HG02885 (cell line): ENCODE measurements around the gene RPS6KA6.

Experiments
- ATAC-seq: cut with Tn5 transposase; IDR thresholded peaks from one replicate; pipeline ENCODE4 v1.9.1; 2021; ENCODE audit warnings: mild to moderate bottlenecking; ENCODE audit not compliant: unreplicated experiment, poor library complexity

Gene RPS6KA6

DNA sequence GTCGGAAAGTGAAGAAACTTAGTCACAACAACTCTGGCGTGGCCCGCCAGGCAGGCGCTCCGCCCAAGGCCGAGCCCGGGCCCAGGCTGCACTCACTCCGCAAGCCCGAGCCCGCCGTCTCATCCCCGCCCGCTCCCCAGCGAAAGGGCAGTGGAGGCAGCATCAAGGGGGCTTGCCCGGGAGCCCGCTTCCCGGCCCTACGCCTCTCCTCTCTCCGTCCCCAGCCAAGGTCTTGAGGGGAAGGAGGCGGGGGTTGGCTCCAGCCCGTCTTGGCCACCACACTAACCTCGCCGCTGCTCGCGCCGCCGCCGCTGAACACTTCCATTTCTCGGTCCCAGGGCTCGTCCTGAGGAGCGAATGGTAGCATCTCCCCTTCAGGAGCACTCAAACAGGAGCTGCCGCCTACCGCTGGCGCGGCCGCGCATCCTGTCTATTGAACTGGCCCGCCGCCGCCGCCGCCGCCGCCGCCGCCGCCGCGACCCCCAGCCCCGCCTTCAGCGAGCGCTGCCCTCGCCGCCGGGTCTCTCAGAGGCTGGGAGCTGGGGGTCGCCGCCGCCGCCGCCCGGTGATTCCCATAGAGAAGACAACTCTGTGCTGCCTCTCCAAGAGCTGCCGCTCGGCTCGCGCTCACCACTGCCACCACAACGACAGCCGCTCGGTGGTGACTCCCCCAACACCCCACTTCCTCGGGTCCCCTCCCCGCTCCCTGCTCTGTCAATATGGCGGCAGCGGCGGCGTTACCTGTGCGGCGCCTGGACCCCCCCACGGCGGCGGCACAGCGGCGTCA is at the start of gene RPS6KA6:
Gene RPS6KA6, minus strand, starts transcription at position 667 of the 787 bp plus-strand sequence. Its CDS starts 300 bp downstream, at position 367.
- ATAC-seq = no peak

DNA sequence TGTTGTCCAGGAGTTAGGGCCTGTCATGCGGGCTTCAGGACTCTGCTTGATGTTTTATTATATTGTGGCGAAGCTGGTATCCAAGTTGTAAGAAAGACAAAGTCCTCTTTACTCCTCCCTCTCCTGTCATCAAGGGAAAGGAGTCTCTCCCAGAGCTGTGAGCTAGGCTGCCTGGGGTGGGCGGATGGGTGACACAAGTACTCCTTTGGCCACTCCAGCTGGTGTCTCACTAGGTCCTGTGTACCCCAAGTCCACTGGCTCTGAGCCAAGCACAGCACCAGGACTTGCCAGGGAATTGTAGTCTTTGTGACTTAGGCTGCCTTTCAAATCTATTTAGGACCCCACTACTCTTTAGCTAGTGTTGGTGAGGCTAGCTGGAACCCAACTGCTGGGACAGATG is 36.7 kb upstream of the RPS6KA6 start:
- ATAC-seq = no peak

DNA sequence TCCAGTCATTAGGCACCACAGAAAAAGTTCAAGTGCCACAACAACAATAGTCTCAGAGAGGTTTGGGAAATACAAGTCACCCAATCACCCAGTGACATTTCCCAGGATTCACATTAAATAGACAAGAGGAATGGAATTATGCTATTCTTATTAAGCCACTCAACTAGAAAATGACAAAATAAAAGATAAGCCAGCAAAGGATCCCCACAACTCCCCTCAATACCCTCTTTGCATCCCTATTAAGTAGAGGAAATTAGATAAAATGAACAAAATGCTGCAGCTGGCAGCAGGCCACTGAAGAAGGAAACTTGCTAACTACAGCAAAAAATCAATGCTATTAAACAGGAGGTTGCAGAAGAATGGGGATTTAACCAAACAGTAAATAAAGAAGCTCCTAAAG is 35.3 kb upstream of the RPS6KA6 start:
- no peak for ATAC-seq

DNA sequence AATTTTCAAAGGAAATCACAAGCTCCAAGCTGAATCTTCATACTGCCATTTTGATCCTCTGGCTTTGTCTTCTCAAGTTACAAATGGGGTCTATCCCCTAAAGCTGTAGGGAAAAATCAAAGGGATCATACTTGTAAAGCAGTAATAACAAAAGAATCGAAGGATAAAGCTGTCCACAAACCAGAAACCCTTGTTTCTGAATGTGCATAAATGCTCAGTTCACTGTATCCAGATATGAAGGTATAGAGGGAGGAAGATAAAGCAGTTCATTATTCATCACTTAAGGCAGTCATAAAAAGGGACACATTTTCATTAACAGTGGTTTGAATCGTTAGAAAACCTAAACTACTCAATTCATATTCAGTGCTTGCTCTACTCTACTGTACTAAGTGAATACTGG is 33.2 kb upstream of the RPS6KA6 start:
- ATAC-seq = no peak

DNA sequence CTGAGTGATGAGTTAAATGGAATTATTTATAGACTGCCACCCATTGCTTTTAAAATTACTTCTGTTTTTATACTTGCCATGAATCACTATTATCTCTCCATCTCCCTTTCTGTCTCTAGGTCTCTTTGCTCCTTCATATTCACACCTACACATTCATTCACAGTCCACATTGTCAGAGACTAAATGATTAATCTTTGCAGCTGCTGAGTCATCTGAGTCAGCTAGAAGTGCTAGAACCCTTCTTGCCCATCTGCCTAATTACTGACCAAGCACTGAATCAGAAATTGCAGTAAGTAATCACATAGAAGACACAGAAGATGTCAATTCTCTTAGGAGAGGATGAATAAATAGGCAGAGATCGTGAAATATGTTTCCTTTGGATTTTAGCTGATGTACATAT is 31.6 kb upstream of the RPS6KA6 start:
- ATAC-seq = no peak

DNA sequence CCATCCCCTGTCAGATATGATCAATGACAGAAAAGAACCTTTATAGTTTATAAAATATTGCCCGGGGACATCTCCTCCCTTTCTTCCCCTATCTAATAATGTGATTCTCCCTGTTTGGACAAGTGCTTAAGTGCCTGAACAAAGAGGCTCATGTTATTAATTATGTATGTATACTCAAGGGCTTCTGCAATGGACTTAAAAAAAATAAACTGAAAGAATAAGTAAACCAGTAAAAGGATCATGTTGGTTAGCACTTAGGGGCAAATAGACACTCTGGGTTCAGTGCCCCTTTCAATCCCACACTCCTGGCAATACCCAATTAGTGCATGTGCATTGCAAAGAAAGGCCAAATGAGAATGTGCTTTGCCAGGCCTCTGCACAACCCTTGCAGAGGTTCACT is 30.7 kb upstream of the RPS6KA6 start:
- ATAC-seq = no peak

DNA sequence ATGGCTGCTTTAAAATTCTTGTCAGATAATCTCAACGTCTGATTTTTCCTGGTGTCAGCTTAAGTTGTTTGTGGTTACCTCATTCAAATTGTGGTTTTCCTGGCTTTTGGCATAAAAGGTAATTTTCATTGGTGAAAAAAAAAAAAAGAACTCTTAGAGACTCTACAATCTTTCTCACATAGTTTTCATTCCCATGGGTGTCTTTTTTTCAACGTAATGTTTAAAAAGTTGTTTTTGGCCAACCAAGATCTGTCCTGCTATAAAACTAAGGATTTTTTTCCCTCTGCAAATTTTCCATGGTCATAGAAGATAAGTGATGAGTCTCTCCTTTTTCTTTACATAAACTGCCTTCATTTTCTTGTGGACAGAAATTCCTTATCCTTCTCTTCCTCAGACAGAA is 28.9 kb upstream of the RPS6KA6 start:
- ATAC-seq = no peak

DNA sequence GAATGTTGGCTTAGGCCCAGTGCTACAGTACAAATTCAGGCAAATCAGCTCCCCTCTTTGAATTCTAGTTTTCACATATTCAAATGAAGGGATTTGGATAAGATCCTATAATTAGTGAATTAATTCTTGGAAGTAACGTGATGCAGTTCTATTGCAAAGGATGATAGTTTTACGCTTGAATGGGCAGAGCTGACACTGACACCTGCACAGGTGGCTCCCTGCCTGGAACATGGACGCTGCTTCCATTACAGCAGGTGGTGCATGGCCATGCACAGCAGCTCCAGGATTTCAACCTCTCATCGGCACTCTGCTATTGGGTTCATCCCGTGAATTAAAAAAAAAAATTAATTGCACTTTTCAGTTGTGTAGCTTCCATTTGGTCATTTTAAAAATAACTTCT is 28.4 kb upstream of the RPS6KA6 start:
- ATAC-seq = no peak

DNA sequence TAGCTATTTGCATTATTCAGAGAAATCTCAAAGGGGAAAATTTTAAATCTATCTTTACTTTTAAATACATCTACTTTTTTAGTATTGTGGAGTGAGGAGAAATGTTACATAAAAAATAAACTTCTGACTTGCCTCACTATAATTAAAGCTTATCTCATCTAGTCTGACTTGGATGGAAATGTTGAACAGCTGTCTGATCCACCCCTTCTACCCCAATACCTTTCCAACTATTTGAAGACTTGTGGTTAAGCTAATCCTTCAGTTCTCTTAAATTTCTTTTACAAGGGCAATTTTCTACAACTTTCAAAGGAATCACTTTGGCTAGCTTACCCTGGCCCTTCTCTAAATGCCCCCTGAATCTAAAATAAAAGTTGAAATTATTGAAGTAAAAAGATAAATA is 17.3 kb upstream of the RPS6KA6 start:
- no peak for ATAC-seq

DNA sequence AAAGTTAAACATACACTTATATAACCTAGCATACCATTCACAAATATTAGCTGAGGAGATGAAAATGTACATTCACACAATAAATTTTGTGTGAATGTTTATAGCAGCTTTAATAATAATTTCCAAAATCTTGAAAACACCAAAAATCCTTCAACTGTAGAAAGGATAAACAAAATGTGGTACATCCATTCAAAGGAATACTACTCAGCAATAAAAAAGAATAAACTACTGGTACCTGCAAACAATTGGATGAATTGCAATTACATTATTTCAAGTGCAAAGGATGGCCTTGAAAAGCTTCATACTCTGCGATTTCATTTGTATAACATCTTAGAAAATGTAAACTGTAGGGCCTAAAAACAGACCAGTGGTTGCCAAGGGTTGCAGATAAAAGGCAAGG is 11.7 kb upstream of the RPS6KA6 start:
- ATAC-seq = no peak

DNA sequence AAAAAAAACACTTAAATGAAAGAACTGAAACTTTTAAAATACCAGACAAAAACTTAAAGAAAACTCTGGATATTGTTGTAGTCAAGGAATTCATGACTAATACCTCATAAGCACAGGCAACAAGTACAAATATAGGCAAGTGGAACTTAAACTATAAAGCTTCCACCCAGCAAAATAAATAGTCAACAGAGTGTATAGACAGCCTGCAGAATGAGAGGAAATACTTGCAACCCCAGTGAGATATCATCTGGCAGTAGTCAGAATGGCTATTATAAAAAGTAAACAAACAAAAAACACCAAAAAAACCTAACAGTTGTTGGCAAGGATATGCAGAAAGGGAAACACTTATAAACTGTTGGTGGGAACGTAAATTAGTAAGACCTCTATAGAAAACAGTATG is 9.6 kb upstream of the RPS6KA6 start:
- no peak for ATAC-seq

DNA sequence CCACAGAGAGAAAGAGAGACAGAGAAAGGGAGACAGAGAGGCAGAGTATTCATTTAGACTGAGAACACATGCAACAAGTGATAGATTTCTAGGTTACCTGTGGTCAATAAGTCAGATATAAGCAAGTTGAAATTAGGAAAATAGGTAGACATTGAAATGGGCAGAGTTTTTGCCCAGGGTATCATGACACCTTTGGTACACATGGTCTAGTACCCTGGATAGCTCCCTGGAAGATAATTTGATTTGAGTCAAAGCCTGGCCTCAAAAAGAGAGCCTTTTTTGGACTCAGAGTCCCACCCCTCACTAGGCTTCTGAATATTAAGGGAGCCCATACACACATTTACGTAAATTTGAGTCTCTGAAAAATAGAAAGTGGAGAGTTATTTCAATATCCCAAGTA is 4.0 kb upstream of the RPS6KA6 start:
- no peak for ATAC-seq

DNA sequence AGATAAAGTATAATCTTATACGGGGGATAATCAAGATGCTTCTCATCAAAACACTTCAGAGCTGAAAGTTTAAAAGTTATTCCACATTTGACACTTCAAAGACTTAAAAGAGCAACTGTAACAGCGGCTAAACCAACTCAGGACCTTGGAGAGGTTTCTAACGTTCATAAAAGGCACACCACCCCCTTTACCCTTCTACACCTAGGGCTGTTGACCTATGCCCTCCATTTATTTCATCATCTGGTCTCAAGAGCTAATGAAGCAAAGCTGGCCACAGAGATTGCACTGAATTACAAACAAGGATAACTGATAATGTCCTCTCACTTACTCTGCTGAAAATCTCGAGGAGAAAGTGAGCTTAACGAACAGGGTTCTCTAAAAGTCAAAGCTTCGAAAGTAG is 1.1 kb upstream of the RPS6KA6 start:
- ATAC-seq = no peak

DNA sequence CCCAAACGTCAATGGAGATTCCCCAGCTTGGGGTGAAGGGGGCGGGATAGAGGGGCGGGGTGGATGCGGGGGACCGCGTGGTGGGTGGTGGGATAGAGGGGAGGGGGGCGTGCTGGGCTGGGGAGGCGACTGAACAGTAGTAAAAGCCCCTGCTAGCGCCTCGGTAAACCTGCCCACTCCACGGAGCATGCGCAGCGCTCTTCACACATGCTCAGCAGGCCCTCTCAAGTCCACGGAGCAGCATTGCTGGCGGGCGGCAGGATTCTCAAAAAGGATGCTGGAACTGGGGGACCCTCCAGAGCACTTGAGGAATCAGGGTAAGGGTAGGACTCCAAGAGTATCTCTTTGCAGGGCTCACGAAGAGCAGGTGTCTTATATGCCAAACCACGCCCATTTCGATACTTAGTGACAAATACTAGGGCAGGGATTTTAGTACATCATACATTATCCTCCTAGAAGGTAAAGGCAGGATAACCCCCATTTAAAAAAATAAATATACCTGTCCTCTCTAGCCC is 378 bp upstream of the RPS6KA6 start:
- no peak for ATAC-seq

DNA sequence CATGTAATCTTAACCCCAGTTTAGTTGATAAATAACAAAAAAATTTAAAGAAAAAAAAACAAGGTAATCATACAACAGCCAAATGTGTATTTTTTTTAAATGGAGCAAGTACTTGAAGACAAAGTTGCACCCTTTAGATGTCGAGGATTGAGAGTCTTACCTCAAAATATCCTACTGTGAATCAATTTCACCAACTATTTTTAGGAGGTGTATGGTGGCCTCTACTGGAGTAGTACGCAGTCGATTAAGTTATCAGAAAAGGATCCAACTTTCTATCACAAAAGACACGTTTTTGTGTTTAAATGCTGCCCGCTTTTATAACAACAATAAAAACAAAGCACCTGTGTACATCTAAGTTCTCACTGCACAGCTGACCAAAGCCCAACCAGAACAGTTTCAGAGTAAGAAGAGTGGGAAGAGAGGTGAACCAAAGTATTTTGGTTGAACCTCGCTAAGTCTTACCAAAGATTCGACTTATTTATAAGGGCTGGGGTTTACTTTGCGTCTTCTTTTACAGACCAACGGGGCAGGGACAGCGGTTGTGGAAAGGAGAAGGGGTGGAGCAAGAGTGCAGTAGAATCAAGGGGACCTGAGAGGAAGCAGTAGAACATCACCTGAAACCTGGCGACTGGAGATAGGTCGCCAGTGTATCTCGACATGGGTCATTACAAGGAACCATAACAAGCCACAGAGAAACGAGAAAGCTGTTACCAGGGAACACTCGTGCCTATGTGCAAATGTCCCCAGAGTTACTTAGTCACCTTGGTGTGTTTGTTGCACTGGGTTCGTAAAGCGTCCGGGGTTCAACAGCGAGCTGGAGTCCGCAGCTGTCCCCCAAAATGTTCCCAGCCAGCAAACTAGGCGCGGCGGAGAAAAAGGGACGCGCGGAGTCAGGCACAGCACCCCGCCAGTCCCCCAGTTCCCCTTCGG is 1.1 kb downstream of the RPS6KA6 start:
- ATAC-seq = no peak

DNA sequence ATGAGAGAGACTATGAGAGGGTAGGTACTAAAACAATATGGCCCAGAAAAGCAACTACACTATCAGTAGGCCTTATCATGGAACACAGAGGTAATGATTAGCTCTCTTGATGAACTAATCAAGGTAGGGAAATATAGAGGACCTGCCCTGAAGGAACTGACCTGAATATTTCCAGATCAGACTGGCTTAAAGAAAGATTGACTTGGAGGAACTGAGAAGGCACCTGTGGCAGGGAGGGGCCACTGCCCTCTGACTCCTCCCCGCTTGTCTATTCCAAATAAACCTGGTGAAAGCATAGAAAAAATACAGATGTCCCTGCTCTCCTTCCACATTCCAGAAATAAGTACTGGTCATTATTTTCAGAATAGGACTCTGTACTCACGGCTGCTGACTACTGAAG is 5.5 kb downstream of the RPS6KA6 start:
- ATAC-seq = no peak

DNA sequence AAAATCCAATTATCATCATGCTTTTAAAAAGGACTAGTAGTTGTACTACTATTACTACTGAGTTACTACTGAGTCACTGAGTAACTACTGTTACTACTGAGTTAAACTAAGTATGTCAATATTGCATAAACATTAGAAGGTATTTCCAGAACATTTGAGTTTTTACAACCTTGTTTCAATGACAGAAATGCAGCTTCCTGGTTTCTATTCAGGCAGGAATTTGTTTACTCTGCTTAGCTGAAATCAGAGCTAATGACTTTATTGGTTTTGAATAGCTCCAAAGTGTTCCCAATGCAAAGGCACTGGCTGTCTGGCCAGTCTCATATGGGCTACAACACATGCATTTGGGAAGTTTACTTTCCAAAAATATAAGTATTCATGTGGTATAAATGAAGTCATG is 12.0 kb downstream of the RPS6KA6 start:
- no peak for ATAC-seq

DNA sequence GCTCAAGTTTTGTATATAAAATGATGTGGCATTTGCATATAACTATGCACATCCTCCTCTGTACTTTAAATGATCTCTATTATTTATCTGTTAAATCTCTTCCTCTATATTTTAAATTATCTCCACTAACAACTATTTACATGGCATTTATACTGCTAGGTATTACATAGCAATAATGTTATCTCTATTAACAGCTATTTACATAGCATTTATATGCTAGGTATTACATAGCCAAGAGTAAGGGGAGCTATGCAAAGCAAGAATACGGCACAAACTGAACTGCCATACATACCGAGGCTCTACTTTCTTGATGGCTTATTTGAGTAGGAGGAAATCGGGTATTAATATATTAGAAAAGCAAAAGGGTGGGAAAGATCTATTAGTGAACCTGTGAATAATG is 12.7 kb downstream of the RPS6KA6 start:
- ATAC-seq = no peak

DNA sequence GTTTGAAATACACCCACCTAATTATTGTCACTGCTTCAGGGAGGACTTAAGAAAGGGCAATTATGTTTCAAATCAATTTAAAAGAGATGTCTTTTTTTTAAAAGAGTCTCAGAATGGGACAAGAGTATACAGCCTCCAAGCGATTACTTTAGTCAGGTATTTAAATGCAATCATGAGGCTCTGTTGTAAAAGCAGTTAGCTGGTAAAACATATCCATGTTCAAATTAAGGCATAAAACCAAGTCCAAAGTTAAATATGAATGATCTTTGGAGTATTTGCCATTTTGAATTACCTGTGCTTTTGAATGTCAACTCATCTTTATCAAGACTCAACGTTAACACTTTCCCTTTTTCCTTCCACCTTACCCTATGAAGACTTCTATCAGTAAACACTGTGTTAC is 13.7 kb downstream of the RPS6KA6 start:
- ATAC-seq = no peak

DNA sequence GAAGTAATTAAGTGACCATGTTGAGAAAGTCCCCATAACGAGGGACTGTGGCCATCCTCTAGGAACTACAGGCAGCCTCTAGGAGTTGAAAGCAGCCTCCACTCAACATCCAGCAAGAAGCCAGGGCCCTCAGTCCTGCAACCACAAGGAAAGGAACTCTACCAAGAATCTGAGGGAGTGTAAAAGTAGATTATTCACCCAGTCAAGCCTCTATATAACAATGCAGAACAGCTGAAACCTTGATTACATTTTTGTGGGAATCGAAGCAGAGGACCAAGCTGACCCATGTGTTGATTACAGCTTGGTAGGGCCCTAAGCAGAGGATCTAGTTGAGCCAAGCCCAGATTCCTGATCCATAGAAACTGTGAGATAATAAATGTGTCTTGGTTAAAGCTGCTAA is 17.1 kb downstream of the RPS6KA6 start:
- no peak for ATAC-seq

DNA sequence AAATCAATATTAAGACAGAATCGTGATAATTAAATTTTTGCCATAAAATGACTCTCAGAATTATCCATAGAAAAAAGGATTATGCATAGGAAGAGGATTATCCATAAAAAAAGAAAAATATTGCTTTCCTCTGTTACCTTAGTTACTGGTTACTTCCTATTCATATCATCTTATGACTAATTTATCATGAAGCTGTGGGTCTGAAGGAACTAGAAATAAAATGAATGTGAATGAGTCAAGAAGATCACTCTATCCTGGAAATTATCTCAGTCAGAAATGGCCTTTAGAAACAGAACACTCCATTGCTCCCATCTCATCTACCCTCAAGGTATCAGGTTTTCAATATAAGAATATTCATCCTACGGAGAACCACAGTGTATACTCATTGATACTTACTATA is 19.4 kb downstream of the RPS6KA6 start:
- ATAC-seq = no peak
